SW480 (cell line): ENCODE data around the gene MAP3K10.

ENCODE experiments used
- DNase-seq: peaks from one replicate; pipeline ENCODE4 v3.0.0-alpha.2; 2016; ENCODE audit warnings: low spot score

The MAP3K10 gene

GRCh38 chr19:40249781-40250180 is 58.6 kb downstream of the MAP3K10 start:
- DNase-seq: no peak

- no peak for DNase-seq
These were observed 60.0 kb downstream of the MAP3K10 start for GRCh38 chr19:40251244-40251643.

- DNase-seq: no peak
These were observed 60.8 kb downstream of the MAP3K10 start for GRCh38 chr19:40251991-40252390.

- no peak for DNase-seq
These were observed 61.2 kb downstream of the MAP3K10 start for GRCh38 chr19:40252395-40252794.

GRCh38 chr19:40253611-40254092 is 62.4 kb downstream of the MAP3K10 start:
- no peak for DNase-seq

- DNase-seq: no peak
These were observed 63.6 kb downstream of the MAP3K10 start for GRCh38 chr19:40254714-40255418.

GRCh38 chr19:40255619-40256166 is 64.5 kb downstream of the MAP3K10 start:
- DNase-seq: no peak

GRCh38 chr19:40256512-40256911 is 65.3 kb downstream of the MAP3K10 start:
- DNase-seq: no peak

- DNase-seq: no peak
These were observed 65.9 kb downstream of the MAP3K10 start for GRCh38 chr19:40257096-40257517.

GRCh38 chr19:40261631-40262030 is 70.4 kb downstream of the MAP3K10 start:
- DNase-seq: no peak

GRCh38 chr19:40262422-40262821 is 71.2 kb downstream of the MAP3K10 start:
- no peak for DNase-seq

GRCh38 chr19:40263440-40264313 is 72.5 kb downstream of the MAP3K10 start:
- DNase-seq: no peak

GRCh38 chr19:40264314-40265054 is 73.3 kb downstream of the MAP3K10 start:
- no peak for DNase-seq
